GM18909 (cell line): ENCODE results near the gene MANSC4.
A peak's percentile ranks its signal among the peaks of the same experiment; 100 is the strongest.

Experiments used
- ATAC-seq: cut with Tn5 transposase; IDR thresholded peaks from one replicate; pipeline ENCODE4 v1.9.1; 2021; ENCODE audit warnings: mild to moderate bottlenecking; ENCODE audit not compliant: unreplicated experiment, poor library complexity

MANSC4 gene

GRCh38 chr12:27802511-27802910, 22.5 kb upstream of the MANSC4 start:
- ATAC-seq = no peak

- no peak for ATAC-seq
These were observed 21.6 kb upstream of the MANSC4 start for GRCh38 chr12:27801630-27802029.

GRCh38 chr12:27800819-27801218, 20.8 kb upstream of the MANSC4 start:
- no peak for ATAC-seq

GRCh38 chr12:27797301-27798025, 17.4 kb upstream of the MANSC4 start:
- no peak for ATAC-seq

- no peak for ATAC-seq
These were observed 16.1 kb upstream of the MANSC4 start for GRCh38 chr12:27796128-27796527.

- ATAC-seq = no peak
These were observed 15.0 kb upstream of the MANSC4 start for GRCh38 chr12:27794818-27795584.

GRCh38 chr12:27790179-27790578, 10.1 kb upstream of the MANSC4 start:
- no peak for ATAC-seq

GRCh38 chr12:27787559-27787958, 7.5 kb upstream of the MANSC4 start:
- no peak for ATAC-seq

- ATAC-seq = no peak
These were observed 6.0 kb upstream of the MANSC4 start for GRCh38 chr12:27785882-27786570.

- ATAC-seq = no peak
These were observed 2.4 kb upstream of the MANSC4 start for GRCh38 chr12:27782481-27782880.

GRCh38 chr12:27781680-27782079, 1.6 kb upstream of the MANSC4 start:
- no peak for ATAC-seq

GRCh38 chr12:27780612-27781408, 774 bp upstream of the MANSC4 start:
- peak; percentile 38 for ATAC-seq

GRCh38 chr12:27779416-27779919, 568 bp downstream of the MANSC4 start:
- peak; percentile 24 for ATAC-seq

- ATAC-seq = no peak
These were observed 1.8 kb downstream of the MANSC4 start for GRCh38 chr12:27778206-27778605.

- ATAC-seq = no peak
These were observed 2.9 kb downstream of the MANSC4 start for GRCh38 chr12:27777141-27777540.

- no peak for ATAC-seq
These were observed 7.5 kb downstream of the MANSC4 start for GRCh38 chr12:27772328-27773049.

GRCh38 chr12:27771481-27772327, 8.3 kb downstream of the MANSC4 start:
- no peak for ATAC-seq

GRCh38 chr12:27769142-27769673, 10.8 kb downstream of the MANSC4 start:
- ATAC-seq = no peak
